KMS-11 (cell line): Measurements from ENCODE around the gene ATF3.

ENCODE experiments used
- H2AFZ ChIP-seq: fragments of 200-600 bp; sonication (generic); 2 replicates; pipeline ENCODE4 v1.6.1; 2016; ENCODE audit warnings: antibody characterized with exemption, mixed run types, low read depth
- H3K27ac ChIP-seq: fragments of 200-600 bp; sonication (generic); 2 replicates; pipeline ENCODE4 v1.6.1; 2016; ENCODE audit warnings: mild to moderate bottlenecking, mixed run types
- H3K27me3 ChIP-seq: fragments of 200-600 bp; sonication (generic); 2 replicates; pipeline ENCODE4 v1.6.1; 2017; ENCODE audit warnings: mild to moderate bottlenecking, low read depth, mixed run types, moderate library complexity; ENCODE audit not compliant: insufficient read depth
- H3K36me3 ChIP-seq: fragments of 200-600 bp; sonication (generic); 2 replicates; pipeline ENCODE4 v1.6.1; 2017; ENCODE audit warnings: mild to moderate bottlenecking, mixed run types; ENCODE audit not compliant: insufficient read depth
- H3K4me1 ChIP-seq: fragments of 200-600 bp; sonication (generic); 2 replicates; pipeline ENCODE4 v1.6.1; 2016; ENCODE audit warnings: mild to moderate bottlenecking, low read depth, mixed run types; ENCODE audit not compliant: poor library complexity, severe bottlenecking
- H3K4me2 ChIP-seq: fragments of 200-600 bp; sonication (generic); 2 replicates; pipeline ENCODE4 v1.7.0; 2016; ENCODE audit warnings: mild to moderate bottlenecking, mixed run types
- H3K4me3 ChIP-seq: fragments of 200-600 bp; sonication (generic); IDR thresholded peaks from 2 replicates; pipeline ENCODE4 v1.6.1; 2017; ENCODE audit warnings: low read depth, low read length, mixed read lengths; ENCODE audit not compliant: insufficient read depth
- H3K79me2 ChIP-seq: fragments of 200-600 bp; sonication (generic); 2 replicates; pipeline ENCODE4 v1.6.1; 2016; ENCODE audit warnings: low read depth, mixed run types; ENCODE audit not compliant: insufficient read depth
- H3K9ac ChIP-seq: fragments of 200-600 bp; sonication (generic); 2 replicates; pipeline ENCODE4 v1.6.1; 2016; ENCODE audit warnings: mild to moderate bottlenecking, mixed run types
- H4K20me1 ChIP-seq: fragments of 200-600 bp; sonication (generic); 2 replicates; pipeline ENCODE4 v1.6.1; 2016; ENCODE audit warnings: mild to moderate bottlenecking, mixed run types; ENCODE audit not compliant: insufficient read depth
- CTCF ChIP-seq: fragments of 200-600 bp; sonication (generic); conservative IDR thresholded peaks from 2 replicates; pipeline ENCODE4 v1.6.1; 2017; ENCODE audit warnings: low read depth, mild to moderate bottlenecking, antibody characterized with exemption, low read length, moderate library complexity, mixed read lengths

The ATF3 gene

DNA sequence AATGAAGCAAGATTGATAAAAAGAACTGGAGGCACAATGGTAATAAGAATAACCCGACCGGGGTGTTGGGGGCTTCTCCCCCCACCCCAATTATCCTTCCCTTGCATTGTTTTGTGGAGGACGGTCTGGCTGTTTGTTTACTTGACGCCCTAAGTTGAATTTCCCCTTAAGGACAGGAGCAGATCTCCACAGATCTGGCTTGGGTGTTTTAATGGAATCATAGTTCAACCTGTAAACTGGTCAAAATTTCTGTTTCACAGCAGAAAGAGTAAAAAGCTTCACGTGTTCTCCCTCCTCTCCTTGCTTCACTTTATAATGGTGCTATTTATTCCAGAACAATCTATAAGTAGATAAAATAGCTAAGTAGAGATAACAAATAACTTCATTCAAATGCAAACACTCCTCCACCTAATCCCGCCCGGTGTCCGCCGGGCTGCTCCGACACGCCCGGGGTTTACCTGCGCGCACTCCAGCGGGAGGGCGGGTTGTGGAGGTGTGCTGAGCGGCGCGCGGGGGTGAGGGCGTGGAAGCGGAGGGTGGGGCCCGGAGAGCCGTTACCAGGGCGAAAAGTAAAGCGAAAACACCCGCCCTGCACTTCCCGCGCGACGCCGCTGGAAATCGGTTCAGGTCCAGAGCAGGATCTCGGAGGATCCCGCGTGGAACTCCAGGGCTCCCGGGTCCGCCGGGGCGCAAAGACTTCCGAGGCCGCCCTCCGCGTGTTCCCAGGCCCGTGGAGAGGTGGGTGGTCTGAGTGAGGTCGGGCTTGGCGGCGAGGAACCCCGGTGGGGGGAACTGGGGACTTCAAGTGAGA lies 2.0 kb upstream of the ATF3 start:
- 0 out of 2 replicates have a peak, but pooled peaks have one; percentile 5 for TF ChIP-seq CTCF
- Histone ChIP-seq H3K9ac (peak overlapping the region; percentile 93), H3K27ac (no peak overlapping the region; the same call in 1 of the 2 replicates), H3K36me3 (no peaks in the 10 kb centered on the region), H3K4me3 (peak overlapping the region; percentile 90), H4K20me1 (no peaks in the 10 kb centered on the region), H3K4me1 (peaks cover 32% of the 10 kb centered on the region), H3K4me2 (peak overlapping the region; percentile 95), H3K27me3 (peaks cover 31% of the 10 kb centered on the region), H2AFZ (peak overlapping the region; percentile 78), H3K79me2 (peaks cover 5% of the 10 kb centered on the region; the same call in 1 of the 2 replicates)

DNA sequence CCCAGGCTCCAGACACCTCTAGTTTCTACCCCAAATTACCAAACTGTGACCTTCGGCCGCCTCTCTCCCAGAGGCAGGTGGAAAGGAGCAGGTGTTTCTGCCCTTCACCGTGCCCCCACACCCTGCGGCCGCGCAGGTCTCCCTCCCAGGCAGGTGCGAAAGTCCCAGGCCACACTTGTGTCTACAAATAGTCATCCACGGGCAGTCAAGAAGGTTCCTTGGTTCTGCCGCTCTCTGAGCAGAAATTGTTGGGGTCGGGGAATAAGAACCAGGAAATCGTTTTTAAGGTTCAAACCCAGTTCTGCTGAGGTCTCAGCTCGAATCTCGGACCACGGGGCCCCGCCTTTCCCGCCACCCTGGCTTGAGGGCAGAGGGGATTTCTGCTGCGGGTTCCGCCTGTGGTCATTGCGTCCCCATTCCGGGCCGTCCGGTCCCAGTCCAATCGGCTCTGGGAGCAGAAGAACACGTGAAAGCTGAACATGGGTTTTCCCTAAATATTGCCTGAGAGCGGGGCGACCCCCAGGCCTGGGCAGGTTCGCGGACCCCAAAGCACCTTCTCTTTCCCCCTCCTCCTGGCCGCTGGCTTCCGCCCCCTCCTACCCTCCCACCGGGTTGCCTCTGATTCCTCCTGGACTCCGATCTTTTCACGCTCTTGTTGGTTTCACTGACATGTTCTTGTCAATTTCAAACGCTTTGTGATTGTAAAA lies 1.2 kb upstream of the ATF3 start:
- 0 out of 2 replicates have a peak, but pooled peaks have one; percentile 5 for TF ChIP-seq CTCF
- H3K79me2 ChIP-seq = peaks cover 10% of the 10 kb centered on the region; the same call in 1 of the 2 replicates
- peak overlapping the region; percentile 78 for H2AFZ ChIP-seq
- peak overlapping the region; percentile 93 for H3K9ac ChIP-seq
- H3K4me2 ChIP-seq = peak overlapping the region; percentile 95
- H4K20me1 ChIP-seq = no peaks in the 10 kb centered on the region
- H3K27me3 ChIP-seq = peaks cover 31% of the 10 kb centered on the region
- H3K36me3 ChIP-seq = no peaks in the 10 kb centered on the region
- H3K27ac ChIP-seq = peak overlapping the region; percentile 83
- H3K4me3 ChIP-seq = peak overlapping the region; percentile 90
- H3K4me1 ChIP-seq = peaks cover 38% of the 10 kb centered on the region

GRCh38 chr1:212607913-212608391 lies 609 bp upstream of the ATF3 start:
- Histone ChIP-seq H3K9ac (peak overlapping the region; percentile 93), H3K4me2 (peak overlapping the region; percentile 95), H3K79me2 (peaks cover 16% of the 10 kb centered on the region; the same call in 1 of the 2 replicates), H3K36me3 (no peaks in the 10 kb centered on the region), H3K4me3 (peak overlapping the region; percentile 90), H3K4me1 (peaks cover 42% of the 10 kb centered on the region), H3K27ac (peak overlapping the region; percentile 83), H2AFZ (peak overlapping the region; percentile 78), H3K27me3 (peaks cover 31% of the 10 kb centered on the region), H4K20me1 (no peaks in the 10 kb centered on the region)
- no peak for TF ChIP-seq CTCF

DNA sequence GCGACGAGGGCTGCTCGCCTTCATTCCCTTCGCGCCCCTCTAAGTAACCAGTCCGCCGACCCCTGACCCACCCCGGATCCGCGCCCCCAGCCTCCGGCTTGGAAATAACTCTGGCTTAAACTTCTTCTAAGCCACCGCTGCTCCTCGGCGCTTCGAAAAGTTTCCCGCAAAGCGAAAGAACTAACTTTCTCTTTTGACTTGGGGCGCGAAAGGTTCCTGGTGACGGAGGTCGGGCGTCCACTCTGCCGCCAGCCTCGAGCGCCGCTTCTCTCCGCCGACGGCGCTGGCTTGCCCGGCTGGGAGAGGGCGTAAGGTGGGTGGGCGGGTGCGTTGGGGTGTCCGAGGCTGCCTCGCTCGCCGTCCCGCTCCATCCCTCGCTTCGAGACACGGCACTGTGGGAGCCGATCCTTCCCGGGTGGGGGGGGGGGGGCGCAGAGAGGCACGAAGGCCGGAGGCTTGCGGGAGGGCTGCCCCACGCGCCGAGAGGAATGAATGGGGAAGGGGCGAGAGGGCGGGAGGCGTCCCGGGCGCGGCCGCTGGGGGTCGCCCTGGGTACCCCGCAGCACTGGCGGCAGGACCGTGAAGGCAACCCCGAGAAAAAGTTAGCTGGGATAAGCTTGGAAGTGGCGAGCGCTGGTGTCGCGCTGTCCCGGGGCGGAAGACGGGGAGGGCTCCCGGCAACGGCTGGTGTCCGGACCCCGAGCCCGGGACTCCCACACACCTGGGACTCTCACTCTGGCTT lies 569 bp downstream of the ATF3 start:
- H3K9ac ChIP-seq = peak overlapping the region; percentile 93
- H3K79me2 ChIP-seq = peaks cover 24% of the 10 kb centered on the region; the same call in 1 of the 2 replicates
- peak overlapping the region; percentile 83 for H3K27ac ChIP-seq
- peak overlapping the region; percentile 70 for H2AFZ ChIP-seq
- H3K4me2 ChIP-seq = peak overlapping the region; percentile 58
- no peaks in the 10 kb centered on the region for H3K36me3 ChIP-seq
- no peaks in the 10 kb centered on the region for H4K20me1 ChIP-seq
- peaks cover 54% of the 10 kb centered on the region for H3K4me1 ChIP-seq
- H3K4me3 ChIP-seq = peak overlapping the region; percentile 74
- peaks cover 31% of the 10 kb centered on the region for H3K27me3 ChIP-seq
- peak; percentile 36 for TF ChIP-seq CTCF
